Brain microvascular endothelial cell (primary cell): Measurements from ENCODE around the gene LUZP2.

Source experiments
- DNase-seq: peaks from one replicate; pipeline ENCODE4 v3.0.0-alpha.2; 2020
- H3K27ac ChIP-seq: fragments of 250-450 bp; sonication (Bioruptor Pico); 2 replicates; pipeline ENCODE4 v1.5.1; 2020; ENCODE audit warnings: mild to moderate bottlenecking, moderate library complexity
- H3K27me3 ChIP-seq: fragments of 250-450 bp; sonication (Bioruptor Pico); replicated peaks from 2 replicates; pipeline ENCODE4 v1.5.1; 2020; ENCODE audit warnings: mild to moderate bottlenecking
- H3K36me3 ChIP-seq: fragments of 250-450 bp; sonication (Bioruptor Pico); replicated peaks from 2 replicates; pipeline ENCODE4 v1.5.1; 2020; ENCODE audit warnings: mild to moderate bottlenecking
- H3K4me3 ChIP-seq: 2 replicates; pipeline ENCODE4 v1.5.1; 2011; ENCODE audit warnings: low read depth, mild to moderate bottlenecking, control low read depth, low read length, moderate library complexity
- in situ Hi-C: cut with HindIII; loops from 2 replicates; pipeline ENCODE4 v1.10.0; 2017; ENCODE audit warnings: low sequenced_read_pairs, low pct_ligation_motif_present
- TF ChIP-seq, protein P1 (sequence below): IDR thresholded peaks from 2 replicates; pipeline ENCODE4 v1.5.1; 2011; ENCODE audit warnings: low read depth, mild to moderate bottlenecking, moderate library complexity, low read length, control low read depth, inconsistent platforms; ENCODE audit errors: missing control alignments

Gene LUZP2

DNA sequence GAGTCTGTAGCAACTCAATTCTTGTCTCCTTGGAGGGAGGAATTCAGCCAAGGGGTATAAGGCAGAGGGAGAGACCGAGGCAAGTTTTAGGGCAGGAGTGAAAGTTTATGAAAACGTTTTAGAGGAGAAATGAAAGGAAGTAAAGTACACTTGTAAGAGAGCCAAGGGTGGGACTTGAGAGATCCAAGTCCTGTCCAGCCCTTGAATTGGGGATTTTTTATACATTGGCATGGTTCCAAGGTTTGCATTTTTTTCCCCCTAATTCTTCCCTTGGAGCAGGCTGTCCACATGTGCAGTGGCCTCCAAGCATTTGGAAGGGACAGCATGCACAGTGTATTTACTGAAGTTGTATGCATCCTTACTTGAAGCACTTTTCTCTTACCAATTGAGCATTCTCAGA, 192.1 kb downstream of the LUZP2 start:
- no peak overlapping the region for H3K4me3 ChIP-seq
- TF ChIP-seq, protein P1, sequence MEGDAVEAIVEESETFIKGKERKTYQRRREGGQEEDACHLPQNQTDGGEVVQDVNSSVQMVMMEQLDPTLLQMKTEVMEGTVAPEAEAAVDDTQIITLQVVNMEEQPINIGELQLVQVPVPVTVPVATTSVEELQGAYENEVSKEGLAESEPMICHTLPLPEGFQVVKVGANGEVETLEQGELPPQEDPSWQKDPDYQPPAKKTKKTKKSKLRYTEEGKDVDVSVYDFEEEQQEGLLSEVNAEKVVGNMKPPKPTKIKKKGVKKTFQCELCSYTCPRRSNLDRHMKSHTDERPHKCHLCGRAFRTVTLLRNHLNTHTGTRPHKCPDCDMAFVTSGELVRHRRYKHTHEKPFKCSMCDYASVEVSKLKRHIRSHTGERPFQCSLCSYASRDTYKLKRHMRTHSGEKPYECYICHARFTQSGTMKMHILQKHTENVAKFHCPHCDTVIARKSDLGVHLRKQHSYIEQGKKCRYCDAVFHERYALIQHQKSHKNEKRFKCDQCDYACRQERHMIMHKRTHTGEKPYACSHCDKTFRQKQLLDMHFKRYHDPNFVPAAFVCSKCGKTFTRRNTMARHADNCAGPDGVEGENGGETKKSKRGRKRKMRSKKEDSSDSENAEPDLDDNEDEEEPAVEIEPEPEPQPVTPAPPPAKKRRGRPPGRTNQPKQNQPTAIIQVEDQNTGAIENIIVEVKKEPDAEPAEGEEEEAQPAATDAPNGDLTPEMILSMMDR, result no peak

GRCh38 chr11:24697522-24698111, 200.8 kb downstream of the LUZP2 start:
- Histone ChIP-seq H3K4me3 (no peak overlapping the region), H3K27ac (peak overlapping the region; percentile 60), H3K36me3 (no peaks in the 10 kb centered on the region), H3K27me3 (no peaks in the 10 kb centered on the region)
- in situ Hi-C loops, result no loop called here
- TF ChIP-seq, protein P1, result no peak
- peak; percentile 92 for DNase-seq

More for the DNA sequence above, 192.1 kb downstream of the LUZP2 start:
- in situ Hi-C loops, result no loop called here
- Histone ChIP-seq H3K27me3 (no peaks in the 10 kb centered on the region), H3K27ac (no peak overlapping the region), H3K36me3 (no peaks in the 10 kb centered on the region)
- DNase-seq, result no peak

GRCh38 chr11:24704716-24705115, 207.9 kb downstream of the LUZP2 start:
- Histone ChIP-seq H3K27ac (no peak overlapping the region), H3K27me3 (no peaks in the 10 kb centered on the region), H3K4me3 (no peak overlapping the region), H3K36me3 (no peaks in the 10 kb centered on the region)
- in situ Hi-C loops, result no loop called here
- TF ChIP-seq, protein P1, result no peak
- no peak for DNase-seq

DNA sequence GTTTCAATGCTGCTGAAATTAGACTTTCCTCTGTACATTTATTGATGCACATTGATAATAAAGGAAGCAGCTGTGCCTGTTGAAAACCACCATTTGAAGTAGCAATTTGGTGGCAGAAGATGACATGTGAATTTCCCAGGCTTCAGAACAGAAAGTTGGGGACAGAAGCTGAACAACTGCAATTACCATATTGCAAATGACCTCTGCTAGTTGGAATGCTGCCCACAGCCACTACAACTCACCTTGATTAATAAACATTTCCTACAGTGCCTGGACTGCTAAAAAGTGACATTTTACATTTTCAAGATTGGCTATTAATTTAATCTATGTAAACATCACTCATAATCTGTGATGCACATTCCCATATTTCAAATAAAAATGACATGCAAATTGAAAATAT, 208.6 kb downstream of the LUZP2 start:
- Histone ChIP-seq H3K36me3 (no peaks in the 10 kb centered on the region), H3K27me3 (no peaks in the 10 kb centered on the region), H3K4me3 (no peak overlapping the region), H3K27ac (no peak overlapping the region)
- TF ChIP-seq, protein P1, result no peak
- in situ Hi-C loops, result no loop called here
- no peak for DNase-seq

- TF ChIP-seq, protein P1, result no peak
- in situ Hi-C loops, result no loop called here
- Histone ChIP-seq H3K27me3 (no peaks in the 10 kb centered on the region), H3K27ac (no peak overlapping the region), H3K4me3 (no peak overlapping the region), H3K36me3 (no peaks in the 10 kb centered on the region)
- no peak for DNase-seq
Observed at GRCh38 chr11:24708616-24709015, 211.8 kb downstream of the LUZP2 start.
